Measurements from ENCODE around the gene ARMS2.

Gene ARMS2

GRCh38 chr10:122495406-122496340 is 41.2 kb downstream of the ARMS2 start:
- no peak for DNase-seq

GRCh38 chr10:122497241-122497640 is 42.8 kb downstream of the ARMS2 start:
- DNase-seq, result no peak

- DNase-seq, result no peak
Measured at GRCh38 chr10:122498521-122498920, 44.1 kb downstream of the ARMS2 start.

- no peak for DNase-seq
Measured at GRCh38 chr10:122499012-122499411, 44.6 kb downstream of the ARMS2 start.

- no peak for DNase-seq
Measured at GRCh38 chr10:122499491-122499941, 45.1 kb downstream of the ARMS2 start.

- no peak for DNase-seq
Measured at GRCh38 chr10:122500194-122500593, 45.7 kb downstream of the ARMS2 start.

- DNase-seq, result no peak
Measured at GRCh38 chr10:122500726-122501125, 46.3 kb downstream of the ARMS2 start.

GRCh38 chr10:122503012-122503411 is 48.6 kb downstream of the ARMS2 start:
- DNase-seq, result no peak

- no peak for DNase-seq
Measured at GRCh38 chr10:122503886-122504609, 49.6 kb downstream of the ARMS2 start.

- no peak for DNase-seq
Measured at GRCh38 chr10:122504610-122504950, 50.1 kb downstream of the ARMS2 start.

GRCh38 chr10:122505011-122505410 is 50.6 kb downstream of the ARMS2 start:
- no peak for DNase-seq

GRCh38 chr10:122505885-122506645 is 51.6 kb downstream of the ARMS2 start:
- DNase-seq, result no peak

Measured in stimulated activated CD4-positive, alpha-beta T cell treated with anti-CD3 and anti-CD28 coated beads, Interleukin-2, amount 100 ng/mL, for 24 hours (primary cell).